ES-I3 (cell line): ENCODE measurements around the gene CTNND2.

Experiments
- H3K36me3 ChIP-seq: 2 replicates; pipeline ENCODE4 v1.6.1; 2013; ENCODE audit warnings: mild to moderate bottlenecking, low read length, control low read depth, moderate library complexity; ENCODE audit not compliant: insufficient read depth
- H3K4me1 ChIP-seq: 2 replicates; pipeline ENCODE4 v1.6.1; 2013; ENCODE audit warnings: mild to moderate bottlenecking, control low read depth, low read length; ENCODE audit not compliant: insufficient read depth
- H3K9ac ChIP-seq: 2 replicates; pipeline ENCODE4 v1.6.1; 2013; ENCODE audit warnings: low read depth, mild to moderate bottlenecking, low read length, moderate library complexity
- H3K9me3 ChIP-seq: 2 replicates; pipeline ENCODE4 v1.6.1; 2013; ENCODE audit warnings: mild to moderate bottlenecking, low read length, moderate library complexity; ENCODE audit not compliant: control insufficient read depth, insufficient read depth

CTNND2 gene

DNA sequence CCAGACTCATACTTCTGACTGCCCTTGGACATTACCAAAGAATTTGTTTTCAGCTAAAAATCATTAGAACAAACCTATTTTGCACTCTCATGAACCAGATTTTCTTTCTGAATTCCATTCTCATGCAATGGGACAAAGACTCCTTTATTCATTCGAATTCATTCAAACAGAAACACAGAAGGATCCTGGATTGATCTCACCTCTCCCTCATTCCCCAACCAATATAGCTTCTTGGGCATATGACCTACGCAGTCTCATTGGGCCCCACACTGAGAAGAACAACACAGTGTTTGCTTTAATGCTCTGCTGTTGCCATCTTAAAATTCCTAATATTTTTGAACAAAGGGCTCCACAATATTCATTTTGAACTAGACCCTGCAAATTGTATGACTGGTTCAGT, 392.4 kb downstream of the CTNND2 start:
- no peaks in the 10 kb centered on the region for H3K36me3 ChIP-seq
- H3K4me1 ChIP-seq = peaks cover 4% of the 10 kb centered on the region; the same call in 1 of the 2 replicates
- H3K9me3 ChIP-seq = no peaks in the 10 kb centered on the region
- H3K9ac ChIP-seq = no peak overlapping the region

DNA sequence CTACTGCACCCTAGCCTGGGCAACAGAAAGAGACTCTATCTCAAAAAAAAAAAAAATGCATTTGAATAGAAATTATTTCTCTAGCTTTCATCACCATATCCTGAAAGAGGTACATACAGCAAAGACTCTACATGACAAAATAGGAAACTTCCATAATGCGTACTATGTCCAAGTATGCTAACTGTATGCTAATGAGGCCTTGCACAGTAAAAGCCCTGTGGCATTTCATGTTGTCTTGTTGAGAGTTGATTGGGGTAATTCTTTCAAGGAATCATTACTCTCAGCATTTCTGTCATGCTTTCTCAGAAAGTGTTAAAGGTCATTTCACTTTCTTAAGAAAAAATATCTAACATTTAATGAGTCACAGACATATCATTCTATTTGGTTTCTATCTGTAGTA, 393.4 kb downstream of the CTNND2 start:
- H3K4me1 ChIP-seq = peaks cover 4% of the 10 kb centered on the region; the same call in 1 of the 2 replicates
- H3K9ac ChIP-seq = no peak overlapping the region
- no peaks in the 10 kb centered on the region for H3K36me3 ChIP-seq
- no peaks in the 10 kb centered on the region for H3K9me3 ChIP-seq

DNA sequence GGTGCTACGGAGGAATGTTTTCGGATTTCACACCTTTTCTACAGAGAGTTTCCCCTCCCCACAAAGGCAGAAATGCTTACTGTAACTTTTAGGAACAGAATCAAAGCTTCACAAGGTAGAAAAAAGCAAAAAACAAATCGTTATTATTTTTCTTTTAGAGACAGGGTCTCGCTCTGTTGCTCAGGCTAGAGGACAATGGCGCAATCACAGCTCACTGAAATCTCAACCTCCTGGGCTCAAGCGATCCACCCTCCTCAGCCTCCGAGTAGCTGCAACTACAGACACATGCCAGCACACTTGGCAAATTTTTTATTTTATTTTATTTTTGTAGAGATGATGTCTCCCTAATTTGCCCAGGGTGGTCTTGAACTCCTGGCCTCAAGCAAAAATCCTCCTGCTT, 394.5 kb downstream of the CTNND2 start:
- Histone ChIP-seq H3K9me3 (no peaks in the 10 kb centered on the region), H3K36me3 (no peaks in the 10 kb centered on the region), H3K9ac (no peak overlapping the region), H3K4me1 (peaks cover 4% of the 10 kb centered on the region)

DNA sequence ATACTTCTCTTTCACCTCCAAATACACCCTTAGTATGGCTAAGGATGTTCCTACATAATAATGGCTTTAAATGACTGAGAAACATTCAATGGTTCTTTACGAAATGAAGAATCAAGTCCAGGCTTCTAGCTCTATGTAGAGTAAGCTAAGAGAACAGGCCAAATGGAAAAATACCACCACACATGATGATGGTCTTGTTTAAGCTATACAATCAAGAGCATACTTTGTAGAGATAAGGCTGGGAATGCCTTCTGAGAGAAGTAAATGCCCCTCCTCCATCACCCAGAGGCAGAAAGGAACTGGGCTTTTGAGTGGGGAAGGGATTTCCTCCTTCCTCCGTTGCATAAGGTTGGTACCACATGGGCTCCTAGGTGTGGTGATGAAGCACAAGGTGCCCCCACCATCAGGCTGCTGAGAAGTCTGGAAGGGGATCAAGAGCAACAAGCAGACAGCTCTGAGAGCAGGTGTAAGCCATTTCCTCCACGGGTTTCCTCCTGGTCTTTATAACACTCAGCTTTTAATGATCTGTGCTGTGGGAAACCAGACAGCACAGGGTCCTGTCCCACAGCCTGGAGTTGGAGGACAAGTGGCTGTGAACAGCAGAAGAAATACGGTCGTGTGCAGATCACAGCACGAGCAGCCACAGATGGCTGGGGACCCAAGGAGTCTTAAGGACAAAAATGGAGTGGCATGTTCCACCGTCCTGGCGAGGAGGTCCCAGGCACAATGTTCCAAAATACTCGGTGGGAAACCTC, 396.9 kb downstream of the CTNND2 start:
- no peaks in the 10 kb centered on the region for H3K9me3 ChIP-seq
- no peak overlapping the region for H3K9ac ChIP-seq
- no peaks in the 10 kb centered on the region for H3K36me3 ChIP-seq
- H3K4me1 ChIP-seq = peaks cover 9% of the 10 kb centered on the region

DNA sequence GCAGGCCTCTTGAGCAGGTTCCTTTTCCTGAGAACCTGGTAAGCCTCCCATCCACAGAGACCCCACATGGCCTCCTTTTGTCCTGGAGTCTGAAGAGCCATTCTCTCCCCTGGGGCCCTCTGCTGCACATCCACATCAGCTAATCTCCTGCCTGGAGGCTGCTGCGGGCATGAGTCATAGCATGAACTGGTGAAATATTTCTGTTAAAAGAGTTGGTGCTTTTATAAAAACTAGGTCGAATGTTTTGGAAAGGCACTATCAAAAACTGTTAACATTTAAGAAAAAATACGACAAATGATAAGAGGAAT, 399.4 kb downstream of the CTNND2 start:
- Histone ChIP-seq H3K36me3 (no peaks in the 10 kb centered on the region), H3K9ac (no peak overlapping the region), H3K9me3 (no peaks in the 10 kb centered on the region), H3K4me1 (peaks cover 4% of the 10 kb centered on the region; the same call in 1 of the 2 replicates)

DNA sequence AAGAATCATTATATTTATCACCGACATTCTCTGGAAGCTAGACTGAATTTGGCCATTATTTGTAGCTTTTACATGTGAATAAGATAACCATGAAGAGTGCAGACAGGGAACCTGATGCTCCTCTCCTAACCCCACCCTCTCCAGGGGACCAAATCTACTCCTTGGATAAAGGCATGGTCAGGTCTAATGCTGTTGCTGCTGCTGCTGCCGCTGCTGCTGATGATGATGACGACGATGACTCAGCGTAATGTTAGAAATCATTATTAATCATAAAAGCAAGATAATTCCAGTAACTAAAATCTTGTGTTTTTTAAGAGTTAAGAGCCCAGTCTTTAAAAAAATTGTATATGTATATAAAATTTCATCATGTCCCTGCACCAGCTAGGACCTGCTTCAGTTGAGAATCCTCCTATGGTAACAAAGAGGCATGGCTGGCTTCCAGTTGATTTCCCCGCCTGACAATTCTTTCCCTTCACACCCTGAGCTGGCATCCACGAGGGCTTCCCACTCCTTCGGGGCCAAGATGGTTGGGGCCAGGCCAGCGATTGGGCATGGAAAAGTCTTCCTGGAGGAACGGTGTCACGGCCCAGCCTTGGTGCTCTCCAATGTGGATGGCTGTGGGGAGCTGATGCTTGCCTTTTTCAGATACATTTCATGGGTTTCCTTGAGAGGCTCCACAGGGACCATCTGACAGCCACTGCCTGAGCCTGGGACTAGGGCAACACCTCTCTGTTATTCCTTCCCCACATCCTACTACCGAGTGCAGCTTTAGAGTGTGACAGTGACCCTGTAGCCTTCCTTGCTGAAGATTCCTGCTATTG, 400.0 kb downstream of the CTNND2 start:
- H3K36me3 ChIP-seq = no peaks in the 10 kb centered on the region
- H3K9ac ChIP-seq = no peak overlapping the region
- H3K9me3 ChIP-seq = no peaks in the 10 kb centered on the region
- peaks cover 4% of the 10 kb centered on the region; the same call in 1 of the 2 replicates for H3K4me1 ChIP-seq

DNA sequence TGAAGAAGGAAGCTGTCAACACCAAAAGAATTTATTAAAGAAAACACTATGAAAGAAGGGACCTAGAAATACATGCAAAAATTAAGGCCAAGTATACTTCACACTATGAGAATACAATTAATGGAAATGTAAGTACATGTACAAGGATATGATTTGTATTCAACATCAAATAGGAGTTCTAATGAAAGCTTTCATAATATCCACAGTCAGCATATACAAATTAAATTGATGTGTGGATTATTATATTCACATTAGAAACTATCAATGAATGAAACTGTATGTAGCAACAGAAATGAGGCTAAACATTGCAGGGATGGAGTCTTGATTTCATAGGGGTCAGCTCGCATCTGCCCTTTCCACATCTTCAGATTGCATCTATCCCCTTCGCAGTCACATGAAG, 401.5 kb downstream of the CTNND2 start:
- no peak overlapping the region for H3K9ac ChIP-seq
- H3K4me1 ChIP-seq = peaks cover 4% of the 10 kb centered on the region; the same call in 1 of the 2 replicates
- H3K9me3 ChIP-seq = no peaks in the 10 kb centered on the region
- H3K36me3 ChIP-seq = no peaks in the 10 kb centered on the region

- Histone ChIP-seq H3K9me3 (no peaks in the 10 kb centered on the region), H3K36me3 (no peaks in the 10 kb centered on the region), H3K9ac (no peak overlapping the region), H3K4me1 (no peaks in the 10 kb centered on the region)
Observed at GRCh38 chr5:11497651-11498050, 406.6 kb downstream of the CTNND2 start.

GRCh38 chr5:11496137-11496719, 408.0 kb downstream of the CTNND2 start:
- no peaks in the 10 kb centered on the region for H3K36me3 ChIP-seq
- no peaks in the 10 kb centered on the region for H3K9me3 ChIP-seq
- H3K9ac ChIP-seq = no peak overlapping the region
- H3K4me1 ChIP-seq = no peaks in the 10 kb centered on the region

GRCh38 chr5:11494340-11494739, 409.9 kb downstream of the CTNND2 start:
- no peak overlapping the region for H3K9ac ChIP-seq
- H3K9me3 ChIP-seq = no peaks in the 10 kb centered on the region
- H3K36me3 ChIP-seq = no peaks in the 10 kb centered on the region
- no peaks in the 10 kb centered on the region for H3K4me1 ChIP-seq

GRCh38 chr5:11491404-11492075, 412.7 kb downstream of the CTNND2 start:
- no peaks in the 10 kb centered on the region for H3K9me3 ChIP-seq
- H3K9ac ChIP-seq = no peak overlapping the region
- no peaks in the 10 kb centered on the region for H3K4me1 ChIP-seq
- H3K36me3 ChIP-seq = no peaks in the 10 kb centered on the region

- no peaks in the 10 kb centered on the region for H3K9me3 ChIP-seq
- no peaks in the 10 kb centered on the region; the same call in 1 of the 2 replicates for H3K4me1 ChIP-seq
- no peak overlapping the region for H3K9ac ChIP-seq
- no peaks in the 10 kb centered on the region for H3K36me3 ChIP-seq
Observed at GRCh38 chr5:11483630-11484029, 420.6 kb downstream of the CTNND2 start.

DNA sequence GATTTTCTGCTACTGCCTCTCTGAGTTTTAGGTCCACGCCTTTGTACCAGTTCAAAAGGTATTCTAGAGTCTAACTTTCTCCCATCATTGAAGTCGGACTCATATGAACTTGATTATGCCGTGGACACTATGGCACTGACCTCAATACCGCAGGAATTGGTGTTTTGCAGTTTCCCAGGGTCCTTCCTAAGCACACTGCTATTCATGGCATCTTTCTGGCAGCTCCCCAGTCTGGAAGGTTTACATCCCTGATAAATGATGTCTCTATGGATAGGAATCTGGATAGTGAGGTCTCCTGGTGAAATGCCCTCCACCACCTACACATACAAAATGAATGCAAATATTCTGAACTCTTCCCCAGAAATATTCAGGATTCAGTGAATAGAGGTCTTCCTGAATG, 422.2 kb downstream of the CTNND2 start:
- Histone ChIP-seq H3K36me3 (no peaks in the 10 kb centered on the region), H3K9ac (no peak overlapping the region), H3K4me1 (no peaks in the 10 kb centered on the region; the same call in 1 of the 2 replicates), H3K9me3 (no peaks in the 10 kb centered on the region)

GRCh38 chr5:11477786-11478185, 426.5 kb downstream of the CTNND2 start:
- Histone ChIP-seq H3K4me1 (no peaks in the 10 kb centered on the region; the same call in 1 of the 2 replicates), H3K9me3 (no peaks in the 10 kb centered on the region), H3K9ac (no peak overlapping the region), H3K36me3 (no peaks in the 10 kb centered on the region)
